GM12874 (cell line): ENCODE data around the gene PPP1R26.

Source experiments
- CTCF ChIP-seq: IDR thresholded peaks from 2 replicates; pipeline ENCODE4 v1.5.1; 2011; ENCODE audit warnings: low read depth, mild to moderate bottlenecking, control low read depth, low read length, moderate library complexity; ENCODE audit not compliant: insufficient read depth

PPP1R26 gene

GRCh38 chr9:135489188-135489906, 9.8 kb downstream of the PPP1R26 start:
- no peak for TF ChIP-seq CTCF

GRCh38 chr9:135490166-135490870, 10.7 kb downstream of the PPP1R26 start:
- TF ChIP-seq CTCF, result no peak

- no peak for TF ChIP-seq CTCF
Measured at GRCh38 chr9:135490980-135491464, 11.4 kb downstream of the PPP1R26 start.

- no peak for TF ChIP-seq CTCF
Measured at GRCh38 chr9:135491764-135492163, 12.2 kb downstream of the PPP1R26 start.

- no peak for TF ChIP-seq CTCF
Measured at GRCh38 chr9:135492886-135493669, 13.5 kb downstream of the PPP1R26 start.

GRCh38 chr9:135494791-135495559, 15.4 kb downstream of the PPP1R26 start:
- TF ChIP-seq CTCF, result no peak
